AG09319 (cell line): ENCODE results near the gene EYS.

Source experiments
- DNase-seq: peaks from one replicate; pipeline ENCODE4 v3.0.0-alpha.2; 2010; ENCODE audit warnings: low read depth; ENCODE audit errors: extremely low read depth
- TF ChIP-seq, protein P1 (sequence below): IDR thresholded peaks from 2 replicates; pipeline ENCODE4 v1.5.1; 2011; ENCODE audit warnings: low read depth, mild to moderate bottlenecking, inconsistent platforms, low read length, moderate library complexity

EYS gene

DNA sequence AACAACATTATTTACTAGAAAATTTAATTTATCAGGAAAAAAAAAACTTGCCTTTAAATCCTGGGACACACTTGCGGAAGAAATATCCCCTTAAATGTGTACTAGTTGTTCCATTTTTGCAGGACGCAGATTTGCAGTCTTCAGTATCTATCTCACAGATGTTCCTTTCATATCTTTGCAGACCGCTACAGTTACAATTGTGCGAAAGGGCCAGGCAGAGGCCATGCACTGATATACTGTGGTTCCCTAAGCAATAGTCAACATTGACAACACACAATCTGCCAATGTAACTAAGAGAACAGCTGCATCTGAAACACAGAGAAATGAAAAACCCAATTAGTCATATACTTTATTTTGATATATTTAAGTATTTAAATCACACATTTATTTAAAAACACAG is 411.2 kb downstream of the EYS start:
- DNase-seq: no peak
- TF ChIP-seq, protein P1, sequence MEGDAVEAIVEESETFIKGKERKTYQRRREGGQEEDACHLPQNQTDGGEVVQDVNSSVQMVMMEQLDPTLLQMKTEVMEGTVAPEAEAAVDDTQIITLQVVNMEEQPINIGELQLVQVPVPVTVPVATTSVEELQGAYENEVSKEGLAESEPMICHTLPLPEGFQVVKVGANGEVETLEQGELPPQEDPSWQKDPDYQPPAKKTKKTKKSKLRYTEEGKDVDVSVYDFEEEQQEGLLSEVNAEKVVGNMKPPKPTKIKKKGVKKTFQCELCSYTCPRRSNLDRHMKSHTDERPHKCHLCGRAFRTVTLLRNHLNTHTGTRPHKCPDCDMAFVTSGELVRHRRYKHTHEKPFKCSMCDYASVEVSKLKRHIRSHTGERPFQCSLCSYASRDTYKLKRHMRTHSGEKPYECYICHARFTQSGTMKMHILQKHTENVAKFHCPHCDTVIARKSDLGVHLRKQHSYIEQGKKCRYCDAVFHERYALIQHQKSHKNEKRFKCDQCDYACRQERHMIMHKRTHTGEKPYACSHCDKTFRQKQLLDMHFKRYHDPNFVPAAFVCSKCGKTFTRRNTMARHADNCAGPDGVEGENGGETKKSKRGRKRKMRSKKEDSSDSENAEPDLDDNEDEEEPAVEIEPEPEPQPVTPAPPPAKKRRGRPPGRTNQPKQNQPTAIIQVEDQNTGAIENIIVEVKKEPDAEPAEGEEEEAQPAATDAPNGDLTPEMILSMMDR: no peak

DNA sequence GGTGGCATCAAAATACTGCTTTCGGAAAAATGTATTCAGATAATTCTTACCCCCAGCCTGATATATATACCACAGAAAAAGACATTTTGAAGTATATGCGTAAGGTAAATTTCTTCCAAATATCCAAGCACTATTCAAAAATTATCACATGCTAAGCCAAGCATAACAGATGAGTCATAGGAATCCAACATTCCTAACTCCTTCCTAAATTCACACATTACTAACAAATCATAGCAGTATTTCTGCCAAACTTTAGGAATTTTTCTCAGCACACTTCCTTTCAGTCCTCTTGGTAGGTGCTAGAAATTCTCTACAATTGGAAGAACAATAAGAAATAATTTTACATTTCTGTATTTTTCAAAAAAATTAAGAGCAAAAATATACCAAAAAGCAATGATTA is 417.5 kb downstream of the EYS start:
- no peak for DNase-seq
- TF ChIP-seq, protein P1: no peak

DNA sequence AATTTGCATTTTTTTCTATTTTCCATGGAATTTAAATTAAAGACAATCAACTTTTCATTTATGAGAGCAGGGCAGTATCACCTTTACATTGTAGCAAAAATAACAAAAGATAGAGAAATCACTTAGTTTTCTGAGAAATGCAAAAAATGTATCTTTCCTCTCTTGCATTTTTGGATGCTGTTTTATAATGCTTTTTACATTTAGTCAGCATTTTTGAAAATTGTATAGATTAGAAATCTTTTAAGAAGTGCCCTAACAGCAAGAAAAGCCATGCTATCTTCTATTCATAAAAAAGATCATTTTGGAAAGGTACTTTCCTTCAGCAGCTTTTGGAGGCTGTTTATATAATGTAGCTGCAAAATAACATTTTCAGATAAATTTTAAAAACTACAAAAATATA is 421.8 kb downstream of the EYS start:
- DNase-seq: no peak
- TF ChIP-seq, protein P1: no peak

DNA sequence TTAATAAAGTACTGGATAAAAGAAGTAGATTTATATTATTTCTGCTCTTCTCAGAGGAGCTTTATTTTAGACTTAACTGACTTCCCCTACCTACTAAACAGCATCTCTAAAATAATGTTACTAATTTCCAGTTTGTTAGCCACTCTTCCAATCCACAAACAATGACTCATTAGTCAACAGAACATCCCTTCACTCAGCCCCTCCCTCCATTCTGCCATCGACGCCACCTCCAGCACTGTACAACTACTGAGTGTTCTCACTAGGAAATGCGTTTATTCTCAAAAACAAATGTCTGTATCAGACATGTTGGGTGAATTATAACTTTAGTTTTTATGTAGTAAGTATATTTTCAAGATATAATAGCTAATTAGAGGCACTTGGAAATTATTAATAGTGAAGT is 427.0 kb downstream of the EYS start:
- no peak for DNase-seq
- TF ChIP-seq, protein P1: no peak

DNA sequence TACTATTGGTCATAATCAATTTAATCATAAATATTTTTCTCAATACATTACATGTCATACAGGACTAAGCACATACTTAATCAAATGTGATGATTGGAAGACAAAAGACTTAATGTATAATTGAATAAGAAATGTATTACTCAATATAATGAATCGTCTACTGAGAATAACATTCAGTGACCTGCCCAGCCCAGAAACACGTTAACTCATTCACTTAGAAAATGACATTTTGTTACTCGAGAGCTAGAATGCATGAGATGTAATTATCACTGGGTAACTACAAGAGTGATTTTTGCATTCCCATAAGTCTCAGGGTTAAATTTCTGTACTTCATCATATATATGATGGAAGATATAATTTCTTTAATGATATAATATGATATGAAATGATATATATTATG is 444.8 kb downstream of the EYS start:
- no peak for DNase-seq
- TF ChIP-seq, protein P1: no peak

DNA sequence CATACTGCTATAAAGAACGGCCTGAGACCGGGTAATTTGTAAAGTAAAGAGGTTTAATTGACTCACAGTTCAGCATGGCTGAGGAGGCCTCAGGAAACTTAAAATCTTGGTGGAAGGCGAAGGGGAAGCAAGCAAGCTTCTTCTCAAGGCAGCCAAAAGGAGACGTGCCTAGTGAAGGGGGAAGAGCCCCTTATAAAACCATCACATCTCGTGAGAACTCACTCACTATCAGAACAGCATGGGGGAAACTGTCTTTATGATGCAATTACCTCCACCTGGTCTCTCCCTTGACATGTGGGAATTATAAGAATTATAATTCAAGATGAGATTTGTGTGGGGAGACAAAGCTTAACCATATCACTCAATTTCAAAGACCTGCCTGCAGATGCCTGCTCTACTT is 447.0 kb downstream of the EYS start:
- TF ChIP-seq, protein P1: no peak
- DNase-seq: no peak

DNA sequence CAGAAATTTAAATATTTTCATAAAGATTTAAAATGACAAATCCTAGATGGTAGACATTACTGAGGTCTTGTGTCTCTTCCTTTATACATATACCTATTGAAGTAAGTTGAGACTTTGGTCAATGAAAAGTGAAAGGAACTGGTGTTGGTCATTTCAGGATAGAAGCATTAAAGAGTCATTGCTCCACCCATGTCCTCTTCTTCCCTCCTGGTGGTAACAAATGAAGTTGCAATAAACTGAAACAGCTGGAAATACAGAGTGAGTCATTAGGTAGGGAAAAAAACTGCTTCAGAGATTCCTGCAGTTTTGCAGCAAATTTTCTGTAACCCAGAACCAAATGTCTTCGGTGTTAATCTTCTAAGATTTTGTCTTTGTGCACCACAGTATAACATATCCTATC is 448.0 kb downstream of the EYS start:
- TF ChIP-seq, protein P1: no peak
- no peak for DNase-seq
